OCI-LY1 (cell line): ENCODE data around the gene TNPO2.

ENCODE experiments used
- H2AFZ ChIP-seq: fragments of 200-600 bp; sonication (generic), shearing (Covaris generic); 2 replicates; pipeline ENCODE4 v1.6.0; 2014; ENCODE audit warnings: antibody characterized with exemption, mild to moderate bottlenecking, low read length
- H3F3A ChIP-seq: fragments of 200-600 bp; sonication (generic), shearing (Covaris generic); 2 replicates; pipeline ENCODE4 v1.6.0; 2014; ENCODE audit warnings: mild to moderate bottlenecking, antibody characterized with exemption, low read length, moderate library complexity; ENCODE audit not compliant: insufficient read depth
- H3K27ac ChIP-seq: fragments of 200-600 bp; sonication (generic); 2 replicates; pipeline ENCODE4 v1.5.1; 2014; ENCODE audit warnings: low read length, mixed run types, mild to moderate bottlenecking, low read depth; ENCODE audit not compliant: poor library complexity, severe bottlenecking
- H3K27me3 ChIP-seq: fragments of 200-600 bp; sonication (generic); 2 replicates; pipeline ENCODE4 v1.6.0; 2014; ENCODE audit warnings: antibody characterized with exemption, mild to moderate bottlenecking, low read length, moderate library complexity; ENCODE audit not compliant: insufficient read depth
- H3K36me3 ChIP-seq: fragments of 200-600 bp; sonication (generic); 2 replicates; pipeline ENCODE4 v1.6.1; 2014; ENCODE audit warnings: mild to moderate bottlenecking, antibody characterized with exemption, low read length, moderate library complexity, mixed read lengths; ENCODE audit not compliant: insufficient read depth
- H3K4me1 ChIP-seq: fragments of 200-600 bp; sonication (generic); 2 replicates; pipeline ENCODE4 v1.5.1; 2014; ENCODE audit warnings: mild to moderate bottlenecking, low read length, moderate library complexity; ENCODE audit not compliant: insufficient read depth, severe bottlenecking
- H3K4me2 ChIP-seq: fragments of 200-600 bp; sonication (generic), shearing (Covaris generic); 2 replicates; pipeline ENCODE4 v1.6.1; 2014; ENCODE audit warnings: low read length
- H3K4me3 ChIP-seq: fragments of 200-600 bp; sonication (generic); 2 replicates; pipeline ENCODE4 v1.5.1; 2014; ENCODE audit warnings: low read length, low read depth, mild to moderate bottlenecking, mixed read lengths; ENCODE audit not compliant: poor library complexity, severe bottlenecking
- H3K79me2 ChIP-seq: fragments of 200-600 bp; shearing (Covaris generic); 2 replicates; pipeline ENCODE4 v1.6.1; 2016; ENCODE audit warnings: mixed run types, low read length, mixed read lengths; ENCODE audit not compliant: insufficient read depth
- H3K9ac ChIP-seq: fragments of 200-600 bp; sonication (generic), shearing (Covaris generic); 2 replicates; pipeline ENCODE4 v1.6.1; 2014; ENCODE audit warnings: mild to moderate bottlenecking, low read length, mixed read lengths
- H3K9me2 ChIP-seq: fragments of 200-600 bp; sonication (generic), shearing (Covaris generic); 2 replicates; pipeline ENCODE4 v1.6.1; 2014; ENCODE audit warnings: low read depth, mild to moderate bottlenecking, low read length, mixed read lengths
- H3K9me3 ChIP-seq: fragments of 200-600 bp; shearing (Covaris generic); 2 replicates; pipeline ENCODE4 v1.6.1; 2014; ENCODE audit warnings: low read length, mixed read lengths
- H4K20me1 ChIP-seq: fragments of 200-600 bp; sonication (generic), shearing (Covaris generic); 2 replicates; pipeline ENCODE4 v1.6.0; 2016; ENCODE audit warnings: mild to moderate bottlenecking, low read length; ENCODE audit not compliant: insufficient read depth
- EZH2 ChIP-seq: fragments of 200-600 bp; sonication (generic), shearing (Covaris generic); IDR thresholded peaks from 2 replicates; pipeline ENCODE4 v1.8.0; 2017; ENCODE audit warnings: borderline replicate concordance, mixed run types, mild to moderate bottlenecking, antibody characterized with exemption, low read length, moderate library complexity, mixed read lengths
- TF ChIP-seq, protein P1 (sequence below): fragments of 200-600 bp; sonication (generic), shearing (Covaris generic); IDR thresholded peaks from 2 replicates; pipeline ENCODE4 v1.5.1; 2017; ENCODE audit warnings: mild to moderate bottlenecking, antibody characterized with exemption, low read length, moderate library complexity, mixed read lengths

TNPO2 gene

GRCh38 chr19:12705654-12706331, 17.9 kb downstream of the TNPO2 start:
- no peak overlapping the region for H3K4me3 ChIP-seq
- no peaks in the 10 kb centered on the region for H3F3A ChIP-seq
- no peak overlapping the region for H2AFZ ChIP-seq
- H3K9me2 ChIP-seq = no peaks in the 10 kb centered on the region
- H3K4me1 ChIP-seq = no peaks in the 10 kb centered on the region
- no peak overlapping the region for H3K4me2 ChIP-seq
- peaks cover 95% of the 10 kb centered on the region for H3K36me3 ChIP-seq
- no peak for TF ChIP-seq EZH2
- TF ChIP-seq, protein P1, sequence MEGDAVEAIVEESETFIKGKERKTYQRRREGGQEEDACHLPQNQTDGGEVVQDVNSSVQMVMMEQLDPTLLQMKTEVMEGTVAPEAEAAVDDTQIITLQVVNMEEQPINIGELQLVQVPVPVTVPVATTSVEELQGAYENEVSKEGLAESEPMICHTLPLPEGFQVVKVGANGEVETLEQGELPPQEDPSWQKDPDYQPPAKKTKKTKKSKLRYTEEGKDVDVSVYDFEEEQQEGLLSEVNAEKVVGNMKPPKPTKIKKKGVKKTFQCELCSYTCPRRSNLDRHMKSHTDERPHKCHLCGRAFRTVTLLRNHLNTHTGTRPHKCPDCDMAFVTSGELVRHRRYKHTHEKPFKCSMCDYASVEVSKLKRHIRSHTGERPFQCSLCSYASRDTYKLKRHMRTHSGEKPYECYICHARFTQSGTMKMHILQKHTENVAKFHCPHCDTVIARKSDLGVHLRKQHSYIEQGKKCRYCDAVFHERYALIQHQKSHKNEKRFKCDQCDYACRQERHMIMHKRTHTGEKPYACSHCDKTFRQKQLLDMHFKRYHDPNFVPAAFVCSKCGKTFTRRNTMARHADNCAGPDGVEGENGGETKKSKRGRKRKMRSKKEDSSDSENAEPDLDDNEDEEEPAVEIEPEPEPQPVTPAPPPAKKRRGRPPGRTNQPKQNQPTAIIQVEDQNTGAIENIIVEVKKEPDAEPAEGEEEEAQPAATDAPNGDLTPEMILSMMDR = no peak
- no peaks in the 10 kb centered on the region for H4K20me1 ChIP-seq
- no peaks in the 10 kb centered on the region for H3K9me3 ChIP-seq
- H3K27ac ChIP-seq = no peak overlapping the region
- H3K27me3 ChIP-seq = no peaks in the 10 kb centered on the region
- H3K79me2 ChIP-seq = no peaks in the 10 kb centered on the region
- no peak overlapping the region for H3K9ac ChIP-seq

DNA sequence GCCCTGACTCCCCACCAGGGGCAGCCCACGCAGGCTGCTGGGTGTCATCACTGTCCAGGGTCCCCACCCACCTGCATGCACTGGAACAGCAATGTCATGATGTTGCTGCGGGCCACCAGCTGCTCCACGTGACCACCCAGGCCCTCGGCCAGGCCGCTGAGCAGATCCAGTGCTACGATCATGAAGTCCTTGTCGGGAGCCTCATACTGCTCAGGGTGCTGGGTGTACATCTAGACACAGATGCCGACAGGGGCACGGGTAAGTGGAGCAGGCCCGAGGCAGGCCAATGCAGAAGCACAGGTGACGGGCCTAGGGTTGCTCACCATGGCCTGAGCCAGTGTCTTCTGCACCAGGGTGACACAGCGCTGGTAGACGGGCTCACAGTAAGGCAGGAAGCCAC, 18.6 kb downstream of the TNPO2 start:
- H3F3A ChIP-seq = no peaks in the 10 kb centered on the region
- TF ChIP-seq EZH2 = no peak
- TF ChIP-seq, protein P1 = no peak

DNA sequence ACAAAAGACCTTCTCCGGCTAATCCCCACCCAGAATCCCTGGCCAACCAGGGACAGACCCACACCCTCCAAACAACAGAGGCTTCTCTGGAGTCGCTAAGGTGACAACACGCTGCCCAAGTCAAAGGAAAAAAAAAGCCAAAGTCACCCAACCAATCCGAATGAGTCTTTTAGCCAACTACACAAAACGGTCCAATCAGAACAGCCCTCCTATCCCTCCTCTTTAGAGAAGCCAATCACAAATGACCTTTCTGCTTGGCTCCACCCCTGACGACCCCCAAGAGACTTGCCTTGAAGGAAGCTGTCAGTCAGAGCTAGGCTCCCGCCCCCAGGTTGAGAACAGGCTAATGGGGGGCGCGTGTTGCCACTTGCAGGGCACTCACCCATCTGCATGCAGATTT, 20.7 kb downstream of the TNPO2 start:
- Histone ChIP-seq H4K20me1 (no peaks in the 10 kb centered on the region), H3K27me3 (no peaks in the 10 kb centered on the region), H3F3A (no peaks in the 10 kb centered on the region)

More for the DNA sequence above, 18.6 kb downstream of the TNPO2 start:
- no peak overlapping the region for H2AFZ ChIP-seq
- H3K27me3 ChIP-seq = no peaks in the 10 kb centered on the region
- H3K4me3 ChIP-seq = no peak overlapping the region
- H3K9me2 ChIP-seq = no peaks in the 10 kb centered on the region
- H3K4me2 ChIP-seq = no peak overlapping the region
- H3K9ac ChIP-seq = no peak overlapping the region
- no peaks in the 10 kb centered on the region for H3K9me3 ChIP-seq
- peaks cover 93% of the 10 kb centered on the region for H3K36me3 ChIP-seq
- no peaks in the 10 kb centered on the region for H4K20me1 ChIP-seq
- no peaks in the 10 kb centered on the region for H3K79me2 ChIP-seq
- H3K27ac ChIP-seq = no peak overlapping the region
- H3K4me1 ChIP-seq = no peaks in the 10 kb centered on the region

More for the DNA sequence above, 20.7 kb downstream of the TNPO2 start:
- H3K9me2 ChIP-seq = no peaks in the 10 kb centered on the region
- TF ChIP-seq, protein P1 = no peak
- no peak for TF ChIP-seq EZH2
- no peaks in the 10 kb centered on the region for H3K9me3 ChIP-seq
- H3K4me3 ChIP-seq = no peak overlapping the region
- H3K4me2 ChIP-seq = no peak overlapping the region
- H3K36me3 ChIP-seq = peaks cover 88% of the 10 kb centered on the region
- no peak overlapping the region for H2AFZ ChIP-seq
- no peak overlapping the region for H3K9ac ChIP-seq
- no peak overlapping the region for H3K27ac ChIP-seq
- H3K4me1 ChIP-seq = no peaks in the 10 kb centered on the region
- H3K79me2 ChIP-seq = no peaks in the 10 kb centered on the region
